GM21786 (cell line): ENCODE data around the gene NDUFS4.
"Not testable (repeated sequence)": the region's sequence is repeated elsewhere in the genome, so short reads cannot be mapped to it uniquely, and the experiment has no call there.

Experiments
- ATAC-seq: cut with Tn5 transposase; IDR thresholded peaks from one replicate; pipeline ENCODE4 v1.9.1; 2021; ENCODE audit not compliant: unreplicated experiment

NDUFS4 gene

DNA sequence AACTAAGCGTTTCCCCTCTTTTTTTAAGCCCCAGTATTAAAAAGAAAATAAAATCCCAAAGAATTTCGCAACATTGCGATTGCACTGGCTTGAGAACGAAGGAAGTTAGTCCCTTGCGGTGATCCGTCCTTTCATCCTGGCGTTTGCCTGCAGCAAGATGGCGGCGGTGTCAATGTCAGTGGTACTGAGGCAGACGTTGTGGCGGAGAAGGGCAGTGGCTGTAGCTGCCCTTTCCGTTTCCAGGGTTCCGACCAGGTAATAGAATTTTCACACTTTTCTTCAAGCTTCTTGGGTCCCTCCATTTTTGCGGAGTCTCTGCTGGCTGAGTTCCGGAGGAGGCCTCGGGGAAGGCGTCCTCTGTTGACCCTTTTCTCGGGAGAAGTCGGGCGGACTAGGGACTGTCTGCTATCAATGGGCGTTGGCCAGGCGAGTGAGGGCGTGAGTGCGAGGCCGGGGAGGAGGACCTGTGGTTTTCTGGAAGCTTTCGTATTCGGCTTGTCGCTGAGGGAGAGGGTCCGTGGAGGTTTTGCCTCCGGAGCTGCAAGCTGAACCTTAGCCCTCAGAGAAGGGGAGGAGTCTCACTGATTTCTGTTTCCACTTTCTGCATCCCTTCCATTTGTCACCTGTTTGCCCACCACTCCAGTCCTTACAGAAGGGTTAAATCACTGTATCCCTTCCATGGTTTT is at the start of gene NDUFS4:
Gene NDUFS4, plus strand, starts transcription at position 134 of the 686 bp plus-strand sequence. Its CDS starts 24 bp downstream, at position 158.
- peak; percentile 92 for ATAC-seq

DNA sequence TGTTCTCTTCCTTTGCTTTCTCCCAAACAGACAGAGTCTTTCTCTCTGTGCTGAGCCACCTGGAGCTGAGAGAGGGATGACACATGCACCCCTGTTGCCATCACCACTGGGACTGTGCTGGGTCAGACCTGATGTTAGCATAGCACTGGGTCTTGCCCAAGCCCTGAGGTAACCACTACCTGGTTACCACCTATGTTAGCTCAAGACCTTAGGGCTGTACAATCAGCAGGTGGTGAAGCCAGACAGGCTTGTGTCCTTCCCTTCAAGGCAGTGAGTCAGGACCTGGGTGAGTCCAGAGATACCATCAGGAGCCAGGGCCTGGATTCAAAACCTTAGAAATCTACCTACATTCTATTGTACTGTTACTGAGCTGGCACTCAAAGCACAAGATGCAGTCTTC is 47.9 kb upstream of the NDUFS4 start:
- no peak for ATAC-seq

DNA sequence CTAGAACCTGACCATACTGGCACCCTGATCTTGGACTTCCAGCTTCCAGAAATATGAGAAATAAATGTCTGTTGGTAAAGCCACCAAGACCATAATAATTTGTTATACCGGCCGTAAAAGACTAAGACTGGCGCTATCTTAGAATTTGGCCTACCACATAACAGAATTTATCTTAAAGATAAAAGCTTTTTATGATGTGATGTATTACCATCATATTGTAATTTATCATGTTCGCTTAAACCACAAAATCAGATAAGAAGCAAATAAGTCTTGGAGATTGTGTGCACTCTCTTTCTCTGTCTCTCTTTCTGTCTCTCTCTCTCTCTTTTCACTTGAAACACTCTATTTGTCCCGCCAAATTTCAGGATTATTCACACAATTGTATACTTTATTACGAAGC is 44.5 kb upstream of the NDUFS4 start:
- no peak for ATAC-seq

DNA sequence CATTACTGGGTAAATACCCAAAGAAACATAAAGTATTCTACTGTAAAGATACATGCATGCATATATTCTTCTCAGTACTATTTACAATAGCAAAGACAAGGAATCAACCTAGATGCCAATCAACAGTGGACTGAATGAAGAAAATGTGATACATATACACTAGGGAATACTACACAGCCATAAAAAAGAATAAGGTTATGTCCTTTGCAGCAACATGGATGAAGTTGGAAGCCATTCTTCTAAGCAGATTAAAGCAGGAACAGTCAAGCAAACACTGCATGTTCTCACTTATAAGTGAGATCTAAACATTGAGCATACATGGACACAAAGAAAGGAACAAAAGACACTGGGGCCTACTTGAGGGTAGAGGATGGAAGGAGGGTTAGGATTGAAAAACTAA is 39.6 kb upstream of the NDUFS4 start:
- no peak for ATAC-seq

DNA sequence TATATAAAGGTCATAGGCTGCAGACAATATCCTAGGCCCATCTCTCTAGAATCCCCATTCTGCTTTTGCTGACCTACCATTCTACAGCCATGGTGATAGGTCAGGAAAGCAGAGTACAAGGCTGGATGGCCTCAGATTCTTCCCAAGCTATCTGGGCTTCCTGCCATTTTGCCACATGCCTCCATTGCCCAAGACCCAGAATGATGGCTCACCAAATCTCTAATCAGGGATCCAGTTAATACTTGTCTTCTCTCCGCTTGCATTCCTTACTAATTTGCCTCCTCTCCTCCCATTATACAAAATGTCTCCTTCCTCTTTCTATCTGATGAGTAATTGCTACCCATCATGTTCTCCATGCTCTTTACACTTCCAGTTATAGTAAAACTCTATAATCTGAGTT is 22.7 kb upstream of the NDUFS4 start:
- ATAC-seq: no peak

DNA sequence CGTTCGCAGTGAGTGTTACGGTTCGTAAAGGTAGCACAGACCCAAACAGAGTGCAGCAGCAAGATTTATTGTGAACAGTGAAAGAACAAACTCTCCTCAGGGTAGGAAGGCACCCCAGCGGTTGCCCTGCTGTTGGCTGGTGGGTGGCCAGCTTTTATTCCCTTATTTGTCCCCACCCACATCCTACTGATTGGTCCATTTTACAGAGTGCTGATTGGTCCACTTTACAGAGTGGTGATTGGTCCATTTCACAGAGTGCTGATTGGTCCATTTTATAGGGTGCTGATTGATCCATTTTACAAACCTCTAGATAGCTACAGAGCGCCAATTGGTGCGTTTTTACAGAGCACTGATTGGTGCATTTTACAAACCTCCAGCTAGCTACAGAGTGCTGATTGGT is 19.7 kb upstream of the NDUFS4 start:
- ATAC-seq: not testable (repeated sequence)

DNA sequence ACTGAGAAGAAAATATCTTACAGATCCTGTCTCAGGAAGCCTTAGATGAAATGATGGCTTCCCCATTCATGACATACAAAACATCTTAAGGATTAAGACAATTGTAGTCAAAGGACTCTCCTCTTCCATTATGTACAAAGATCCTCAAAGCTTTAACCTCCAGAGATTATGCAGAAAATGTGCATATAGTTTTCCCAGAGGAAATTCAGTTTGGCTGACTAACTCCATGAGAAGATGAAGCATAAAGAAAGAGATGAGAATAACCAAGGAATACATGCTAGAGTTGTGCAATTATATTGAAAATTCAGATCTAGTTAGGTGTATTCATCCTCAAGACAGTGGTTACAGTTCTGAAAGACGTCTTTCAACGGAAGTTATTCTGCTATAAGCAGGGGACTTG is 18.6 kb upstream of the NDUFS4 start:
- ATAC-seq: no peak

DNA sequence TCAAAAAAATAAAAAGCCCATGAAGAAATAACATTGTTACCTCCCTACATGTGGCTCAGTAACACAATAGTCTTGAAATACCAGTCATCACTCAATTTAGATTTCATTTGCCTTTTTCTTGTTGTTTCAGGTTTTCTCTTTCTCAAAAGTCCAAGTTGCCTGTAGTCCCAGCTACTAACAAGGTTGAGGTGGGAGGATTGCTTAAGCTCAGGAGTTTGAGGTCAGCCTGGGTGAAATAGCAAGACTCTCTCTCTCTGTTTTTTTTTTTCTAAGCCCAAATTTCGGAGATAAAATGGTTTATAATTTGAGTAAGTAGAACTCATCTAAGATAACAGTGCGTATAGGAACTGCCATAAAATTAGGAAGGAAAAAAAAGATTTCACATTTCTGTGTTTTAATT is 17.5 kb upstream of the NDUFS4 start:
- no peak for ATAC-seq

DNA sequence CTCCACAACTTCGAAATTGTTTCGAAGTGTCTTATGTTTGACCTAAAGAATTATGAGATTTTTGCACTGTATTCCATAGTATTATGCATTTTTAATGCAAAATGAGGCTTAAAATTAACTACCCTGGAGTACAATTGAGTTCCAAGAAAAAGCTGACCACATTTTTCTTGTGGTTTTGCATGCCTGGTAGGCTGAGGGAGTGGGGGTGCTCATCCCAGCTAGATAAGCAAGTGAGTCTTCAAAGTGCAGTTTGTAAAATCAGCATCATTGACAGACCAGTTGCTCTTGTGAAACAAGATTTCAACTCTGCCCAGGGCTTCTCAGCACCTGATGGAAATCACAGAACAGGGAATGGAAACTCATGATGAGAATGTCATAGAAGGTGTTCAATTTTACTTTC is 17.0 kb upstream of the NDUFS4 start:
- no peak for ATAC-seq

DNA sequence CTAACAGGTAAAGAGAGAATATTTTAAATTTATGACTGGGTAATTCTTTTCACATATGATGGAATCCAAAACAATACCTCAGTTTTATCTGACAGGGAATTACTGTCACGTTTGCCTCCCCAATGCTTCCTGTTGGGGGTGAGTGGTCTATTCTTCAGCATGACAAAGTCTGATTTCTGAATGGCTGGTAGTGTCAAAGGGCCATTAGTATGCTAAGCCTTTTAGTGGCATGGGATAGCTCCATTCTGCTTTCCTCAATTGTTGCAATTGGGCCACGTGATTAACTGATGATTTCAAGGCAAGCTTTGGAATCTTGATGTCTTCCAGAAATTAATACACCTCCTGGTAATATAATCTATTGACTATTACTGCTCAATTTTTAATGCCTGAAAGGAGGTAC is 14.7 kb upstream of the NDUFS4 start:
- ATAC-seq: no peak

DNA sequence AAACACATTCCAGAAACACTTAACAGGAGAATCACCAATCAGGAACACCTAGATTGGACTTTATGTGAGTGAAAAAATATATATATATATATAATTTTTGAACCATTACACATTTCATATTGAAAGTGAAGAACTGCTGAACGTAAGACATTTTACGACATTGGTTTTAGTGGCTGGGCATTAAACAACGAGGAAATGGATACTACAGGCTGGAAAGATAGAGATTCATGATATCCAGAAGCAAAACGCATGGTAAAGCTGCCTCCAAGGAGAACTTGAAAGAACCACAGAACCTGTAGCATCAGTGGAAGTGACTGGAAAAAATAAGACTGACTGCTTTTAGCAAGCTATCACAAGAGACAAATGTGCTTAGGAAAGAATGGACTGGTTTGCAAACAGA is 13.2 kb upstream of the NDUFS4 start:
- no peak for ATAC-seq

DNA sequence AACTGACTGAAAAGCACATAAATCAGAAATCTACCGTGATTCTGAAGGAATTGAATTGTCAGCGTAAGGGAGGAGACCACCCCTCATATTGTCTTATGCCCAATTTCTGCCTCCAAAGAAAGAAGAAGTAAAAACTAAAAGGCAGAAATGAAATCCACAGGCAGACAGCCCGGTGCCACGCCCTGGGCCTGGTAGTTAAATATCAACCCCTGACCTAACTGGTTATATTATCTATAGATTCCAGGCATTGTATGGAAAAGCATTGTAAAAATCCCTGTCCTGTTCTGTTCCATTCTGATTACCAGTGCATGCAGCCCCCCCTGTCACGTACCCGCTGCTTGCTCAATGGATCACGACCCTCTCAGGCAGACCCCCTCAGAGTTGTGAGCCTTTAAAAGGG is 11.9 kb upstream of the NDUFS4 start:
- ATAC-seq: not testable (repeated sequence)

DNA sequence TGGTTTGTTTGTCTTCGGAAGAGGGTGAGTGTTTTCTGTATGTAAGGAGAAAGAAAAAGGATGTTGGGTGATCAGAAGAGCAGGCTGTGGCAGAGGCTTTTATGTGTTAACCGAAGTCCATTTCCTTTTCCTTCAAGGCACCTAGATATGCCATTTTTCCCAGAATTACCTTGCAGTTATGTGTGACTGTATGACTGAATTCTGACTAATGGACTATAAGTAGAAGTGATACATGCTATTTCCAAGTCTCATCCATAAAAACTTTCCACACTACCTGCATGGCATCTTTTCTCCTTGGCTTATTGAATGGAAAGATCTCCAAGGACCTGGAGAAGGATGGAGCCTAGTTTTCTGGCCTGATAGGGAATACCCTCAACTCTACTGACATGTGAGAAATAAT is 10.6 kb upstream of the NDUFS4 start:
- no peak for ATAC-seq

DNA sequence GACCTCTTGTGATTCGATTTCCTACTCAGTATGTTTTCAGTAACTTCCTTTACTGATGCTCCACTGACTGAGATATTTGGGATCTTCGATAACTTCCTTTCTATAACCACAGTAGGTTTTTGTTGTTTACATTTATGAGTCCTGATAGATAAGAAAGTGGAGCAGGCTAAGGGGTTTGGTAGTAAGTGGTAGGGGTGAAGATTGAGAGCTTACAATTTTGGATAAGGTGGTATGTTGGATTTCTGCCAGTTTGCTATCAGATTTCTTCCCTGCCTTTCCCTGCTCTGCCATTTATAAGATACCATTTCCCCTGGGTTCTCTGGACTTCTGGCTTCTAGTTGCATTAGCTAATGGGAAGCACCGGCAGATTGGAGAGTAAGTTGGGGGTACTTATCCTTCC is 7.9 kb upstream of the NDUFS4 start:
- no peak for ATAC-seq

DNA sequence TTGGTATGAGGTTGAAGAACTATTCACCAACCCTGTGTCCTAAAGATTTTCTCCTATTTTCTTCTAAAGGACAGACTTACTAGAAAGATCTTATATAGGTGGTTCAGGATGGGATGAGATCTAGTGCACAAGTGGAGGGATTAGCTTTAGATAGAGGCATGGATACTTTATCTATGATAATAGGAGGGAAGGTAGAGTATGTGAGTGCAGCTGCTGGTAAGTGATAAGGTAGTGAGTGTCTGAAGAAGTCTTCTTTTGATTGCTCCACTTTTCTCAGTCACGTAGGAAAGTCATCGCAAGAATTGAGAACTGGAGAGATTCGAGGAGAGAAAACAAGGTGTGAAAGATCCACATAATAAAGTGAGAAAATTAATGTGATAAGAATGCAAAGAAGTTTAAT is 6.0 kb upstream of the NDUFS4 start:
- ATAC-seq: no peak

DNA sequence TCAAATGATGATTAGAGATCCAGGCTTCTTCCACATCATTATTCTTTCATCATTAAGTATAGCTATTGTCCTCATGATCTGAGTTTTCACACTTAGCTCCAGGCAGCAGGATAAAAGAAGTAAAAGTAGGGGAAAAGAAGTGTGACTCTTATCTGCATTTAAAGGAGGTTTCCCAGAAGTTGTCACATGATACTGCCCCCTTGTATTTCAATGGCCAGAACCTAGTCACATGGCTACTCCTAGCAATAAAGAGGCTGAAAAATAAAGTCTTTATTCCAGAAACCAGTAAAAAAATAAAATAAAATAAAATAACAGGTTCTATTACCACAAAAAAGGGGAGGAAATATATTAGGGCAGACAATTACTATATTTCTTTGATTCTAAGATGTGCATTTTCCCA is 5.3 kb upstream of the NDUFS4 start:
- ATAC-seq: no peak

DNA sequence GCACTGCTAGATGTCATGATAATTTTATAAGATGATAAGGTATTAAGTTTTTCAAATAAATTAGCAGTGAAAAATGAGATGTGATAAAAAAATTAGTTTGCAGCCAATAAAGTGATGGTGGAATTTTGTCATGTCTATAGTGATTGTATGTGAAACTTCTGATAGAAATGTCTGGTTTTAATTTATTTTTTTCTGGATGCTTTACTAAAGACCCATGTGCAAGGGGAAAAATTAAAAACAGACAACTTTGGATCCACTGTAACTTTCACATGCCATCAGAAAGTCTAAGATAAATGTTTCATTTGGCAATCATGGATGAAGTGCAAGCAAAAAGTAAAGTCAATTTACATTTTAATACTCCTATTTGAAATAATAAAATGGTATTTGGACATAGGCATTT is 4.4 kb upstream of the NDUFS4 start:
- no peak for ATAC-seq

DNA sequence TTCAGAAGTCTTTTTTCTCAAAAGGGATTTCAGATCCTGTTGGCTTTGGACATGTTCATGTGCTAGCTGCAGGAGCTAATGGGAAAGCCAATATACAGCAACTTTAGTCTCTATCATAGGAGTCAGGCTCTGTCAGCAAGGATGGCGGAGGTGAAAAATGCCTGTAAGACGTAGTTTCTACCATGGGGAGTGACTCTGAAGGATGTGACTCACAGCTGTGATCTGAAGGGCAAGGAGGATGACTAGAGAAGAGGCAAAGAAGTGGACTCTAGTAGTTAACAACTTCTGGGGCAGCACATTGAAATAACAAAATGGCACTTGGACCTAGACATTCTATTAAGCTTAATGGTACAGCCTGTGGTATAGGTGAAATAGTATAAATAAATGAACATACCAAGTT is 3.1 kb upstream of the NDUFS4 start:
- no peak for ATAC-seq

DNA sequence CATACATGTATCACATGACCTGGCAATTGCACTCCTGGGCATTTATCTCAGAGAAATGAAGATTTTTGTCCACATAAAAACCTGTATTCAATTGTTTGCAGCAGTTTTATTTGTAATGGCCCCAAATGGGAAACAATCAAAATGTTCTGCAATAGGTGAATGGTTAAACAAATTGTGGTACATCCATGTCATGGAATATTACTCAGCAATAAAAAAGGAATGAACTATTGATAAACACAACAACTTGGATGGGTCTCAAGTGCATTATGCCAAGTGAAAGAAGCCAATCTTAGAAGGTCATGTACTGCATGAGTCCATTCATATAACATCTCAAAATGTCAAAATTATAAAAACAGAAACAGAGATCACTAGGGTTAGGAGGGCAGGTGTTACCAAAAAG is 1.5 kb upstream of the NDUFS4 start:
- ATAC-seq: no peak

DNA sequence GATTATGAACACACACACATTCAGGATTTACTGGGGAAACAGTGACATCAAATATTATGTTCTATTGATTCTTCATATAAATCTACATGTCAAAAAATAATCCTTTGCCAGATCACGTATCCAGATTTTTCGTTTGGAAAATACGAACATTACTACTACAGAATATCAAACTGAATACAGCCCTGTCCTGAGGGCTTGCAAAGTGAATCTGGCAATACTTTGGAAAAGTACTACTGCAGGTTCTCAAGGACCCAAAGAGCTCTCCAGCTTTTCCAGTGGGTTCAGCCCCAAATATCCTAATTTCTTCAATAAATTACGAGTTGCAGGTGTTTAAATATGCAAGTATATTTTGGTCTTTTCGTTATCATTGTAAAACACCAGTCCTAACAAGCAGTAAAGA is 411 bp upstream of the NDUFS4 start:
- ATAC-seq: peak; percentile 14

DNA sequence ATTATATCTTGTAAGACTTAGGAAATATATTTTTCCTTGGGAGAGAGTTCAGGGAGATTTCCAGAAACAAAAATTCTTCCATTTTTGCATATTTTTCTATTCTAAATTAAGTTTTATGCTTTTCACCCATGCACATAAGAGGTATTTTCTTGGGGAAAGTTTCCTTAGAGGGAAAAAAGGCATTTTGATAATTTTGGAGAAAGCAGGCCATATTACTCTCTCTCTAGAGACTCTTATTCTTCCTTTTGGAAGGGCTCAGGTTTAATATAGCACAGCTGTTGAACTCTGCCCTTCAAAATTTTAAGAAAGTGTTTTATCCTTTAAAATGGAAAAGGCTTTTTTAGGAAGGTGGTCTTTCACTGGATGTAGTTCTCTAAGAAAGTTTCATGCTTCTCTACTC is 8.0 kb downstream of the NDUFS4 start:
- no peak for ATAC-seq

DNA sequence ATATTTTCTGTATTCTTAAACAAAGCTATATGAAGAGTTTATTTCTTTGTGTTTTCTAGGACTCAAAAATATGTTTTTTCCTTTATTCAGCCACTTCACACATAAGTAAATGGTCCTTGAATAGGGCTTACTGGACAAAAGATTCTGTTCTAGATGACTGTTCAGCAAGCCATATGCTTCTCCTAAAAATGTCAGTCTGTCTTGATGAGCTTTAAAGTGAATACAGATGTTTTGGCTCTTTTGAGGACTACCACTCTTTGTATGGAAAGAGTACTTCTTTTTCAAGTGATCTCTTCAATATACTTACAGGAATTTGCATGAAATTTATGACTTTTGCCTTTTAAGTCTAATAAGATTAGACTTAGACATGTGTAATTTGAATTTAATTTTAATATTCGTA is 8.4 kb downstream of the NDUFS4 start:
- no peak for ATAC-seq

DNA sequence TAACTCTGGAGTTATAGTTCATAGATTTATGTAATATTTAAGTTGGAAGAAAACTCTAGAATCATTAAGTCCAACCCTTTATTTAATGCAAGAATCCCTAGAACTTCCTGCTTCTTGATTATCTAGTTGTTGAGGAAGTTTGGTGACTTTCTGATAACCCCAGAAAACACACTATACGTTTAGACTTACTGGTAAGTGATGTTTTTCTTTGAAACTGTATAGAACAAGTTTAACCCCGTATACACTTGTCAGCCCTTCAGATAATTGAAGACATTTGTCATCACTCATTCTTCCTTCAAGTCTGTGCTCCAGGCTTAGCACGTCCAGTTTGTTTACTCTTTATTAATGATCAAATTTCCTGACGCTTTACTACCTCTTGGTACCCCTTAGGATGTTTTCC is 9.0 kb downstream of the NDUFS4 start:
- ATAC-seq: no peak

DNA sequence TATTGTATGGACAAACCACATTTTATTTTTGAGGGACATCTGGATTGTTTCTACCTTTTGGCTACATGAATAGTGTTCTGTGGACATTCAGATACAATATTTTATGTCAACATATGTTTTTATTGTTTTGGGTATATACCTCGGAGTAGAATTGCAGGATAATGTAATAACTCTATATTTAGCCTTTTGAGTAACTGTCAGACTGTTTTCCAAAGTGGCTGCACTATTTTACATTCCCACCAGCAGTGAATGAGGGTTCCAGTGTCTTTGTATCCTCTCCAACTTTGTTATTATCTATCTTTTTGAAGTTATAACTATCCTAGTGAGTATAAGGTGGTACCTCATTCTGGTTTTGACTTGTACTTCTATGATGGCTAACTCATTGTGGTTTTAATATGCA is 11.0 kb downstream of the NDUFS4 start:
- ATAC-seq: no peak
